SK-N-SH treated with all-trans-retinoic acid at 6 μM for 48 hours (cell line): Measurements from ENCODE around the gene KRT9.

Experiments
- ATAC-seq: fragments of 200-7000 bp; cut with Tn5 transposase; 3 replicates; pipeline ENCODE4 v1.9.1; 2020; ENCODE audit warnings: mild to moderate bottlenecking, moderate library complexity
- ARNTL ChIP-seq: fragments of 450-650 bp; formaldehyde crosslinking; IDR thresholded peaks from 2 replicates; pipeline ENCODE4 v1.5.0; 2020; ENCODE audit warnings: low read depth, mild to moderate bottlenecking, moderate library complexity, borderline replicate concordance
- BACH2 ChIP-seq: fragments of 250-450 bp; sonication (Bioruptor Pico); IDR thresholded peaks from 2 replicates; pipeline ENCODE4 v1.9.0; 2021; ENCODE audit warnings: mild to moderate bottlenecking, borderline replicate concordance
- CSDC2 ChIP-seq: fragments of 250-450 bp; sonication (Bioruptor Pico); IDR thresholded peaks from 2 replicates; pipeline ENCODE4 v1.5.0; 2020; ENCODE audit warnings: mild to moderate bottlenecking, moderate library complexity
- ESRRG ChIP-seq: fragments of 250-450 bp; sonication (Bioruptor Pico); IDR thresholded peaks from 2 replicates; pipeline ENCODE4 v1.6.1; 2021; ENCODE audit warnings: mild to moderate bottlenecking
- GLIS3 ChIP-seq: fragments of 250-450 bp; sonication (Bioruptor Pico); IDR thresholded peaks from 2 replicates; pipeline ENCODE4 v1.5.0; 2020; ENCODE audit warnings: mild to moderate bottlenecking, moderate library complexity
- ISL1 ChIP-seq: fragments of 250-450 bp; sonication (Bioruptor Pico); IDR thresholded peaks from 2 replicates; pipeline ENCODE4 v2.1.2; 2022; ENCODE audit warnings: mild to moderate bottlenecking, moderate library complexity
- OSR1 ChIP-seq: fragments of 250-450 bp; sonication (Bioruptor Pico); IDR thresholded peaks from 2 replicates; pipeline ENCODE4 v1.8.0; 2022; ENCODE audit warnings: moderate library complexity, mild to moderate bottlenecking, inconsistent platforms
- PATZ1 ChIP-seq: fragments of 250-450 bp; sonication (Bioruptor Pico); IDR thresholded peaks from 2 replicates; pipeline ENCODE4 v1.8.0; 2020; ENCODE audit warnings: mild to moderate bottlenecking, moderate library complexity, borderline replicate concordance
- PPARA ChIP-seq: fragments of 250-450 bp; sonication (Bioruptor Pico); IDR thresholded peaks from 2 replicates; pipeline ENCODE4 v1.5.0; 2020; ENCODE audit warnings: mild to moderate bottlenecking, borderline replicate concordance
- RARB ChIP-seq: fragments of 250-450 bp; sonication (Bioruptor Pico); IDR thresholded peaks from 2 replicates; pipeline ENCODE4 v1.8.0; 2021; ENCODE audit warnings: mild to moderate bottlenecking, moderate library complexity
- SNAI2 ChIP-seq: fragments of 250-450 bp; sonication (Bioruptor Pico); IDR thresholded peaks from 2 replicates; pipeline ENCODE4 v1.5.0; 2020; ENCODE audit warnings: mild to moderate bottlenecking, moderate library complexity
- TCF4 ChIP-seq: fragments of 250-450 bp; sonication (Bioruptor Pico); IDR thresholded peaks from 2 replicates; pipeline ENCODE4 v1.8.0; 2021; ENCODE audit warnings: mild to moderate bottlenecking, moderate library complexity, borderline replicate concordance
- TOX ChIP-seq: fragments of 250-450 bp; sonication (Bioruptor Pico); IDR thresholded peaks from 2 replicates; pipeline ENCODE4 v1.8.0; 2021; ENCODE audit warnings: mild to moderate bottlenecking, moderate library complexity, borderline replicate concordance
- ZC3H10 ChIP-seq: fragments of 250-450 bp; sonication (Bioruptor Pico); IDR thresholded peaks from 2 replicates; pipeline ENCODE4 v1.5.1; 2021; ENCODE audit warnings: mild to moderate bottlenecking, moderate library complexity
- ZFP3 ChIP-seq: fragments of 250-450 bp; sonication (Bioruptor Pico); IDR thresholded peaks from 2 replicates; pipeline ENCODE4 v1.5.0; 2020; ENCODE audit warnings: mild to moderate bottlenecking, moderate library complexity
- ZFP30 ChIP-seq: fragments of 450-650 bp; formaldehyde crosslinking; IDR thresholded peaks from 2 replicates; pipeline ENCODE4 v1.5.0; 2022; ENCODE audit warnings: mild to moderate bottlenecking, moderate library complexity
- ZNF565 ChIP-seq: fragments of 450-650 bp; formaldehyde crosslinking; conservative IDR thresholded peaks from 2 replicates; pipeline ENCODE4 v1.5.0; 2020; ENCODE audit warnings: low read depth, mild to moderate bottlenecking, moderate library complexity
- ZNF70 ChIP-seq: fragments of 450-650 bp; formaldehyde crosslinking; IDR thresholded peaks from 2 replicates; pipeline ENCODE4 v1.5.0; 2020; ENCODE audit warnings: mild to moderate bottlenecking, moderate library complexity
- ZNF8 ChIP-seq: fragments of 450-650 bp; formaldehyde crosslinking; IDR thresholded peaks from 2 replicates; pipeline ENCODE4 v1.5.0; 2020; ENCODE audit warnings: mild to moderate bottlenecking, moderate library complexity
- TF ChIP-seq, protein P1 (sequence below): fragments of 250-450 bp; sonication (Bioruptor Pico); IDR thresholded peaks from 2 replicates; pipeline ENCODE4 v1.5.1; 2021; ENCODE audit warnings: mild to moderate bottlenecking, moderate library complexity
- TF ChIP-seq, protein P2 (sequence below): fragments of 250-450 bp; sonication (Bioruptor Pico); IDR thresholded peaks from 2 replicates; pipeline ENCODE4 v1.8.0; 2021; ENCODE audit warnings: low read depth, mild to moderate bottlenecking, moderate library complexity, borderline replicate concordance
- TF ChIP-seq, protein P3 (sequence below): fragments of 250-450 bp; sonication (Bioruptor Pico); IDR thresholded peaks from 2 replicates; pipeline ENCODE4 v1.5.1; 2020; ENCODE audit warnings: low read depth, mild to moderate bottlenecking, moderate library complexity
- TF ChIP-seq, protein P4 (sequence below): fragments of 250-450 bp; sonication (Bioruptor Pico); IDR thresholded peaks from 2 replicates; pipeline ENCODE4 v1.5.0; 2020; ENCODE audit warnings: mild to moderate bottlenecking, moderate library complexity

The KRT9 gene

GRCh38 chr17:41546819-41547218 lies 25.0 kb downstream of the KRT9 start:
- TF ChIP-seq, protein P1, sequence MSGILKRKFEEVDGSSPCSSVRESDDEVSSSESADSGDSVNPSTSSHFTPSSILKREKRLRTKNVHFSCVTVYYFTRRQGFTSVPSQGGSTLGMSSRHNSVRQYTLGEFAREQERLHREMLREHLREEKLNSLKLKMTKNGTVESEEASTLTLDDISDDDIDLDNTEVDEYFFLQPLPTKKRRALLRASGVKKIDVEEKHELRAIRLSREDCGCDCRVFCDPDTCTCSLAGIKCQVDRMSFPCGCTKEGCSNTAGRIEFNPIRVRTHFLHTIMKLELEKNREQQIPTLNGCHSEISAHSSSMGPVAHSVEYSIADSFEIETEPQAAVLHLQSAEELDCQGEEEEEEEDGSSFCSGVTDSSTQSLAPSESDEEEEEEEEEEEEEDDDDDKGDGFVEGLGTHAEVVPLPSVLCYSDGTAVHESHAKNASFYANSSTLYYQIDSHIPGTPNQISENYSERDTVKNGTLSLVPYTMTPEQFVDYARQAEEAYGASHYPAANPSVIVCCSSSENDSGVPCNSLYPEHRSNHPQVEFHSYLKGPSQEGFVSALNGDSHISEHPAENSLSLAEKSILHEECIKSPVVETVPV (CRISPR knock-in tag): no peak
- TF ChIP-seq ZFP3 (no peak), ZNF8 (CRISPR knock-in tag) (no peak), TOX (no peak), ESRRG (CRISPR knock-in tag) (no peak), ZFP30 (CRISPR knock-in tag) (no peak), SNAI2 (CRISPR knock-in tag) (no peak), RARB (CRISPR knock-in tag) (no peak), OSR1 (CRISPR knock-in tag) (no peak), ZNF70 (no peak), PPARA (CRISPR knock-in tag) (no peak), TCF4 (CRISPR knock-in tag) (no peak), BACH2 (CRISPR knock-in tag) (no peak), ARNTL (CRISPR knock-in tag) (no peak), ZNF565 (CRISPR knock-in tag) (no peak)
- TF ChIP-seq, protein P2, sequence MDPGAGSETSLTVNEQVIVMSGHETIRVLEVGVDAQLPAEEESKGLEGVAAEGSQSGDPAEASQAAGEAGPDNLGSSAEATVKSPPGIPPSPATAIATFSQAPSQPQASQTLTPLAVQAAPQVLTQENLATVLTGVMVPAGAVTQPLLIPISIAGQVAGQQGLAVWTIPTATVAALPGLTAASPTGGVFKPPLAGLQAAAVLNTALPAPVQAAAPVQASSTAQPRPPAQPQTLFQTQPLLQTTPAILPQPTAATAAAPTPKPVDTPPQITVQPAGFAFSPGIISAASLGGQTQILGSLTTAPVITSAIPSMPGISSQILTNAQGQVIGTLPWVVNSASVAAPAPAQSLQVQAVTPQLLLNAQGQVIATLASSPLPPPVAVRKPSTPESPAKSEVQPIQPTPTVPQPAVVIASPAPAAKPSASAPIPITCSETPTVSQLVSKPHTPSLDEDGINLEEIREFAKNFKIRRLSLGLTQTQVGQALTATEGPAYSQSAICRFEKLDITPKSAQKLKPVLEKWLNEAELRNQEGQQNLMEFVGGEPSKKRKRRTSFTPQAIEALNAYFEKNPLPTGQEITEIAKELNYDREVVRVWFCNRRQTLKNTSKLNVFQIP (CRISPR knock-in tag): no peak
- TF ChIP-seq, protein P3, sequence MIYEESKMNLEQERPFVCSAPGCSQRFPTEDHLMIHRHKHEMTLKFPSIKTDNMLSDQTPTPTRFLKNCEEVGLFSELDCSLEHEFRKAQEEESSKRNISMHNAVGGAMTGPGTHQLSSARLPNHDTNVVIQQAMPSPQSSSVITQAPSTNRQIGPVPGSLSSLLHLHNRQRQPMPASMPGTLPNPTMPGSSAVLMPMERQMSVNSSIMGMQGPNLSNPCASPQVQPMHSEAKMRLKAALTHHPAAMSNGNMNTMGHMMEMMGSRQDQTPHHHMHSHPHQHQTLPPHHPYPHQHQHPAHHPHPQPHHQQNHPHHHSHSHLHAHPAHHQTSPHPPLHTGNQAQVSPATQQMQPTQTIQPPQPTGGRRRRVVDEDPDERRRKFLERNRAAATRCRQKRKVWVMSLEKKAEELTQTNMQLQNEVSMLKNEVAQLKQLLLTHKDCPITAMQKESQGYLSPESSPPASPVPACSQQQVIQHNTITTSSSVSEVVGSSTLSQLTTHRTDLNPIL (CRISPR knock-in tag): no peak
- TF ChIP-seq, protein P4, sequence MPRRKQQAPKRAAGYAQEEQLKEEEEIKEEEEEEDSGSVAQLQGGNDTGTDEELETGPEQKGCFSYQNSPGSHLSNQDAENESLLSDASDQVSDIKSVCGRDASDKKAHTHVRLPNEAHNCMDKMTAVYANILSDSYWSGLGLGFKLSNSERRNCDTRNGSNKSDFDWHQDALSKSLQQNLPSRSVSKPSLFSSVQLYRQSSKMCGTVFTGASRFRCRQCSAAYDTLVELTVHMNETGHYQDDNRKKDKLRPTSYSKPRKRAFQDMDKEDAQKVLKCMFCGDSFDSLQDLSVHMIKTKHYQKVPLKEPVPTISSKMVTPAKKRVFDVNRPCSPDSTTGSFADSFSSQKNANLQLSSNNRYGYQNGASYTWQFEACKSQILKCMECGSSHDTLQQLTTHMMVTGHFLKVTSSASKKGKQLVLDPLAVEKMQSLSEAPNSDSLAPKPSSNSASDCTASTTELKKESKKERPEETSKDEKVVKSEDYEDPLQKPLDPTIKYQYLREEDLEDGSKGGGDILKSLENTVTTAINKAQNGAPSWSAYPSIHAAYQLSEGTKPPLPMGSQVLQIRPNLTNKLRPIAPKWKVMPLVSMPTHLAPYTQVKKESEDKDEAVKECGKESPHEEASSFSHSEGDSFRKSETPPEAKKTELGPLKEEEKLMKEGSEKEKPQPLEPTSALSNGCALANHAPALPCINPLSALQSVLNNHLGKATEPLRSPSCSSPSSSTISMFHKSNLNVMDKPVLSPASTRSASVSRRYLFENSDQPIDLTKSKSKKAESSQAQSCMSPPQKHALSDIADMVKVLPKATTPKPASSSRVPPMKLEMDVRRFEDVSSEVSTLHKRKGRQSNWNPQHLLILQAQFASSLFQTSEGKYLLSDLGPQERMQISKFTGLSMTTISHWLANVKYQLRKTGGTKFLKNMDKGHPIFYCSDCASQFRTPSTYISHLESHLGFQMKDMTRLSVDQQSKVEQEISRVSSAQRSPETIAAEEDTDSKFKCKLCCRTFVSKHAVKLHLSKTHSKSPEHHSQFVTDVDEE (CRISPR knock-in tag): no peak
- no peak for ATAC-seq

- no peak for ATAC-seq
- no peak for TF ChIP-seq SNAI2 (CRISPR knock-in tag)
- no peak for TF ChIP-seq ZNF70
- no peak for TF ChIP-seq ZC3H10 (CRISPR knock-in tag)
- TF ChIP-seq, protein P3 (CRISPR knock-in tag): no peak
- TF ChIP-seq PATZ1 (CRISPR knock-in tag): no peak
- TF ChIP-seq, protein P4 (CRISPR knock-in tag): no peak
- no peak for TF ChIP-seq ZNF8 (CRISPR knock-in tag)
- TF ChIP-seq ZFP30 (CRISPR knock-in tag): no peak
- TF ChIP-seq TCF4 (CRISPR knock-in tag): no peak
- no peak for TF ChIP-seq TOX
- TF ChIP-seq GLIS3 (CRISPR knock-in tag): no peak
- TF ChIP-seq OSR1 (CRISPR knock-in tag): no peak
- TF ChIP-seq PPARA (CRISPR knock-in tag): no peak
- no peak for TF ChIP-seq ISL1 (CRISPR knock-in tag)
- TF ChIP-seq ZNF565 (CRISPR knock-in tag): no peak
- no peak for TF ChIP-seq ARNTL (CRISPR knock-in tag)
- TF ChIP-seq BACH2 (CRISPR knock-in tag): no peak
- no peak for TF ChIP-seq ZFP3
- TF ChIP-seq CSDC2 (CRISPR knock-in tag): no peak
Measured at GRCh38 chr17:41545829-41546410, 25.9 kb downstream of the KRT9 start.
